Psoas muscle (tissue), 8 donors: ENCODE measurements around the gene BRD7. TPM values are rescaled to one million over a fixed set of nuclear protein-coding genes. Genes with fewer than 3 reads are reported as not detected.

Source experiments
- ATAC-seq, 4 donors: fragments of 200-7000 bp; cut with Tn5 transposase; one replicate each; pipeline ENCODE4 v1.9.1; 2020; ENCODE audit warnings: moderate library complexity in 3 of 4, mild to moderate bottlenecking in 2 of 4
- DNase-seq, 2 donors: peaks; one replicate each; pipeline ENCODE4 v3.0.0-alpha.2; 2020
- H3K27ac ChIP-seq: fragments of 200-600 bp; one replicate; pipeline ENCODE4 v1.8.0; 2022
- H3K27me3 ChIP-seq, 3 donors: fragments of 200-600 bp in 1 of 3; one replicate each; pipeline versions ENCODE4 v1.6.1 to v1.8.0; 2013 to 2022; ENCODE audit warnings: low read length in 2 of 3, mild to moderate bottlenecking in 2 of 3, moderate library complexity in 1 of 3; ENCODE audit not compliant: insufficient read depth in 3 of 3
- H3K36me3 ChIP-seq, 2 donors: fragments of 200-600 bp in 1 of 2; one replicate each; pipeline versions ENCODE4 v1.6.1 to v1.8.0; 2013 to 2022; ENCODE audit warnings: low read depth in 1 of 2, mild to moderate bottlenecking in 1 of 2, moderate library complexity in 1 of 2; ENCODE audit not compliant: insufficient read depth in 1 of 2
- H3K4me1 ChIP-seq: fragments of 200-600 bp; one replicate; pipeline ENCODE4 v1.8.0; 2022
- H3K4me3 ChIP-seq: fragments of 200-600 bp; one replicate; pipeline ENCODE4 v1.8.0; 2022; ENCODE audit warnings: mild to moderate bottlenecking
- H3K9me3 ChIP-seq: fragments of 200-600 bp; one replicate; pipeline ENCODE4 v1.8.0; 2022
- CTCF ChIP-seq: fragments of 200-600 bp; IDR thresholded peaks from one replicate; pipeline ENCODE4 v1.8.0; 2022; ENCODE audit warnings: antibody characterized with exemption
- WGBS, 3 donors: extraction: QIAGEN DNeasy Blood & Tissue Kit; methylation state at CpG; one replicate each; pipeline versions ENCODE4 v1.1.6 to v1.1.7; 2013; 5-methylcytosine and 5-hydroxymethylcytosine counted together
- intact Hi-C, 2 donors: fragments of 100-400 bp; cut with DNase I; formaldehyde crosslinking; loops; one replicate each; pipeline versions ENCODE4 v1.11.0 to v1.14.2; 2022
- polyA plus RNA-seq, 3 donors: library from polyadenylated mRNA; stranded (reverse); fragments of 200-250 nt; gene quantifications; one replicate each; pipeline ENCODE4 v1.2.3, GENCODE V29; 2013
- total RNA-seq, 4 donors: library from RNA; stranded (reverse); fragmentation: NEBNext Ultra II Directional in 2 of 4; extraction: Animal tissue kit (Norgen Biotek cat#: 25700) in 2 of 4; gene quantifications; one replicate each; pipeline versions ENCODE4 v1.2.1 to v1.2.4, GENCODE V29; 2021 to 2023
- donor health status: healthy with polysubstance abuse.
- donor health status: DM: no; HTN: no; CAD: no; lungs with moderate emphysema.
- donor health status: Bipolar disorder and iron deficiency.
- donor health status: healthy.
- donor health status: DM: yes; HTN: yes; CAD: no.
- donor health status: DM: no; HTN: no; CAD: no.
- donor health status: DM: no; HTN: no; CAD: no.
- donor health status: DM: yes; HTN: yes; CAD: no.

Gene BRD7
- total and polyA plus RNA-seq, 7 donors, result 32.4 to 77.1 (median 49.1) TPM

GRCh38 chr16:50293994-50294855 is 74.6 kb downstream of the BRD7 start:
- no peak overlapping the region for H3K4me3 ChIP-seq
- DNase-seq, result peak; percentile 3 to 32
- H3K27ac ChIP-seq, result no peak overlapping the region
- 89 to 93% (median 90%) methylated on average over 18 to 20 of the region's 20 CpGs for WGBS, 3 donors
- intact Hi-C loops, result no loop called here
- H3K27me3 ChIP-seq, result no peaks in the 10 kb centered on the region
- no peaks in the 10 kb centered on the region for H3K36me3 ChIP-seq
- ATAC-seq, result no peak
- no peaks in the 10 kb centered on the region for H3K4me1 ChIP-seq
- no peak for TF ChIP-seq CTCF
- no peaks in the 10 kb centered on the region for H3K9me3 ChIP-seq

GRCh38 chr16:50293041-50293783 is 75.6 kb downstream of the BRD7 start:
- H3K27ac ChIP-seq, result no peak overlapping the region
- 87 to 91% (median 89%) methylated on average over 20 of the region's 20 CpGs for WGBS, 3 donors
- H3K36me3 ChIP-seq, result no peaks in the 10 kb centered on the region
- intact Hi-C loops, result no loop called here
- no peaks in the 10 kb centered on the region for H3K27me3 ChIP-seq
- no peak for TF ChIP-seq CTCF
- H3K9me3 ChIP-seq, result no peaks in the 10 kb centered on the region
- H3K4me3 ChIP-seq, result no peak overlapping the region
- peak in 1 of 2 donors; percentile 30 for DNase-seq
- no peak for ATAC-seq
- H3K4me1 ChIP-seq, result no peaks in the 10 kb centered on the region

GRCh38 chr16:50292566-50292948 is 76.2 kb downstream of the BRD7 start:
- Histone ChIP-seq H3K9me3 (no peaks in the 10 kb centered on the region), H3K27me3 (no peaks in the 10 kb centered on the region), H3K4me1 (no peaks in the 10 kb centered on the region), H3K4me3 (no peak overlapping the region), H3K36me3 (no peaks in the 10 kb centered on the region), H3K27ac (no peak overlapping the region)
- DNase-seq (no peak), ATAC-seq (no peak)
- WGBS, 3 donors, result 87 to 92% (median 89%) methylated on average over 11 to 12 of the region's 12 CpGs
- intact Hi-C loops, result no loop called here
- TF ChIP-seq CTCF, result no peak

- intact Hi-C loops, result no loop called here
- H3K4me1 ChIP-seq, result no peaks in the 10 kb centered on the region
- no peaks in the 10 kb centered on the region for H3K36me3 ChIP-seq
- H3K9me3 ChIP-seq, result no peaks in the 10 kb centered on the region
- TF ChIP-seq CTCF, result no peak
- H3K4me3 ChIP-seq, result no peak overlapping the region
- 86 to 89% (median 86%) methylated on average over 26 of the region's 26 CpGs for WGBS, 3 donors
- H3K27me3 ChIP-seq, result no peaks in the 10 kb centered on the region
- DNase-seq (no peak), ATAC-seq (peak in 1 of 4 donors; percentile 7)
- H3K27ac ChIP-seq, result no peak overlapping the region
These were observed 76.8 kb downstream of the BRD7 start for GRCh38 chr16:50291719-50292565.
